HL-60 (cell line): ENCODE data around the gene WFDC2.

Experiments
- CTCF ChIP-seq: IDR thresholded peaks from one replicate; pipeline ENCODE4 v1.5.1; 2011; ENCODE audit warnings: low read length, control low read depth, inconsistent platforms; ENCODE audit not compliant: insufficient read depth
- GABPA ChIP-seq: IDR thresholded peaks from 2 replicates; pipeline ENCODE4 v1.6.1; 2012; ENCODE audit warnings: low read depth
- POLR2AphosphoS5 ChIP-seq: IDR thresholded peaks from 2 replicates; pipeline ENCODE4 v1.6.1; 2012; ENCODE audit warnings: low read depth
- REST ChIP-seq: IDR thresholded peaks from 2 replicates; pipeline ENCODE4 v1.6.1; 2012; ENCODE audit warnings: low read depth; ENCODE audit not compliant: insufficient replicate concordance
- SPI1 ChIP-seq: IDR thresholded peaks from 2 replicates; pipeline ENCODE4 v1.6.1; 2012; ENCODE audit warnings: low read depth, mild to moderate bottlenecking, borderline replicate concordance

GRCh38 chr20:45452238-45452637 is 17.3 kb upstream of the WFDC2 start:
- TF ChIP-seq CTCF (no peak), GABPA (no peak), POLR2AphosphoS5 (no peak), REST (no peak), SPI1 (no peak)
